HepG2 (cell line): Measurements from ENCODE around the gene FUOM. TPM values are rescaled to one million over a fixed set of nuclear protein-coding genes. Genes with fewer than 3 reads are reported as not detected.
A peak's percentile ranks its signal among the peaks of the same experiment; 100 is the strongest.

ENCODE experiments used
- BCL3 ChIP-seq: sonication (generic); formaldehyde crosslinking; IDR thresholded peaks from 2 replicates; pipeline ENCODE4 v1.5.1; 2020; ENCODE audit warnings: mild to moderate bottlenecking, missing genetic modification reagents, moderate library complexity
- CHD2 ChIP-seq: IDR thresholded peaks from 2 replicates; pipeline ENCODE4 v1.6.1; 2011; ENCODE audit warnings: low read depth, low read length, improper control_type of control experiment
- GZF1 ChIP-seq: sonication (generic); formaldehyde crosslinking; IDR thresholded peaks from 2 replicates; pipeline ENCODE4 v1.5.1; 2020; ENCODE audit warnings: mild to moderate bottlenecking, missing genetic modification reagents
- HNRNPL ChIP-seq: fragments of 200-400 bp; formaldehyde crosslinking; IDR thresholded peaks from 2 replicates; pipeline ENCODE4 v1.6.1; 2017; ENCODE audit warnings: mild to moderate bottlenecking, low read depth, low read length
- JARID2 ChIP-seq: sonication (generic); formaldehyde crosslinking; IDR thresholded peaks from 2 replicates; pipeline ENCODE4 v1.8.1; 2023; ENCODE audit warnings: missing genetic modification reagents, inconsistent platforms; ENCODE audit not compliant: insufficient replicate concordance
- JUN ChIP-seq: sonication (generic); formaldehyde crosslinking; IDR thresholded peaks from 2 replicates; pipeline ENCODE4 v1.4.0; 2020; ENCODE audit warnings: mild to moderate bottlenecking, missing genetic modification reagents
- KAT2B ChIP-seq: fragments of 150-350 bp; IDR thresholded peaks from 2 replicates; pipeline ENCODE4 v1.6.1; 2014; ENCODE audit warnings: low read depth, low read length, borderline replicate concordance
- KAT7 ChIP-seq: IDR thresholded peaks from 2 replicates; pipeline ENCODE4 v1.6.1; 2018; ENCODE audit warnings: borderline replicate concordance, missing compliant biosample characterization
- MAFK ChIP-seq, 2 experiments: IDR thresholded peaks in 1 of 2; conservative IDR thresholded peaks in 1 of 2; 2 replicates each; pipeline ENCODE4 v1.6.1; 2011; ENCODE audit warnings: improper control_type of control experiment in 2 of 2, low read length in 2 of 2
- NFKBIZ ChIP-seq: IDR thresholded peaks from 2 replicates; pipeline ENCODE4 v1.6.1; 2018; ENCODE audit warnings: missing genetic modification reagents, missing compliant biosample characterization
- NFYC ChIP-seq: IDR thresholded peaks from 2 replicates; pipeline ENCODE4 v1.6.1; 2016; ENCODE audit warnings: missing genetic modification reagents, missing compliant biosample characterization
- POLR2G ChIP-seq: fragments of 200-400 bp; formaldehyde crosslinking; IDR thresholded peaks from 2 replicates; pipeline ENCODE4 v1.6.1; 2018; ENCODE audit warnings: mild to moderate bottlenecking, low read depth, low read length, moderate library complexity
- PRPF4 ChIP-seq: fragments of 200-400 bp; formaldehyde crosslinking; IDR thresholded peaks from 2 replicates; pipeline ENCODE4 v1.6.1; 2016; ENCODE audit warnings: low read length, low read depth; ENCODE audit not compliant: poor library complexity, severe bottlenecking
- SIX4 ChIP-seq: sonication (generic); formaldehyde crosslinking; IDR thresholded peaks from 2 replicates; pipeline ENCODE4 v1.4.0; 2020; ENCODE audit warnings: missing genetic modification reagents
- TBX2 ChIP-seq: sonication (generic); formaldehyde crosslinking; IDR thresholded peaks from 2 replicates; pipeline ENCODE4 v1.5.0; 2020; ENCODE audit warnings: missing genetic modification reagents, mild to moderate bottlenecking, borderline replicate concordance
- ZBTB21 ChIP-seq: sonication (generic); formaldehyde crosslinking; IDR thresholded peaks from 2 replicates; pipeline ENCODE4 v1.4.0; 2020; ENCODE audit warnings: missing genetic modification reagents
- ZBTB3 ChIP-seq: sonication (generic); formaldehyde crosslinking; IDR thresholded peaks from 2 replicates; pipeline ENCODE4 v1.4.0; 2020; ENCODE audit warnings: low read depth, mild to moderate bottlenecking, moderate library complexity, missing genetic modification reagents, borderline replicate concordance
- ZBTB38 ChIP-seq: sonication (generic); formaldehyde crosslinking; IDR thresholded peaks from 2 replicates; pipeline ENCODE4 v1.5.1; 2020; ENCODE audit warnings: mild to moderate bottlenecking, missing genetic modification reagents
- ZFX ChIP-seq: sonication (generic); formaldehyde crosslinking; IDR thresholded peaks from 2 replicates; pipeline ENCODE4 v1.4.0; 2020; ENCODE audit warnings: mild to moderate bottlenecking, low read depth, missing genetic modification reagents, moderate library complexity
- ZNF101 ChIP-seq: sonication (generic); formaldehyde crosslinking; IDR thresholded peaks from 2 replicates; pipeline ENCODE4 v1.4.0; 2020; ENCODE audit warnings: mild to moderate bottlenecking, low read depth, missing genetic modification reagents, borderline replicate concordance
- ZNF274 ChIP-seq: sonication (generic); formaldehyde crosslinking; IDR thresholded peaks from 2 replicates; pipeline ENCODE4 v1.5.1; 2020; ENCODE audit warnings: mild to moderate bottlenecking, missing genetic modification reagents
- ZNF317 ChIP-seq: sonication (generic); formaldehyde crosslinking; IDR thresholded peaks from 2 replicates; pipeline ENCODE4 v1.5.0; 2020; ENCODE audit warnings: mild to moderate bottlenecking, missing genetic modification reagents
- ZNF33B ChIP-seq: sonication (generic); formaldehyde crosslinking; IDR thresholded peaks from 2 replicates; pipeline ENCODE4 v1.5.1; 2020; ENCODE audit warnings: mild to moderate bottlenecking, missing genetic modification reagents
- ZNF484 ChIP-seq: sonication (generic); formaldehyde crosslinking; IDR thresholded peaks from 2 replicates; pipeline ENCODE4 v1.5.1; 2020; ENCODE audit warnings: mild to moderate bottlenecking, low read depth, missing genetic modification reagents, borderline replicate concordance
- ZNF562 ChIP-seq: sonication (generic); formaldehyde crosslinking; IDR thresholded peaks from 2 replicates; pipeline ENCODE4 v1.8.0; 2022; ENCODE audit warnings: missing genetic modification reagents, borderline replicate concordance
- ZNF567 ChIP-seq: sonication (generic); formaldehyde crosslinking; IDR thresholded peaks from 2 replicates; pipeline ENCODE4 v1.8.1; 2023; ENCODE audit warnings: mild to moderate bottlenecking, missing genetic modification reagents, borderline replicate concordance
- ZNF629 ChIP-seq: sonication (generic); formaldehyde crosslinking; conservative IDR thresholded peaks from 2 replicates; pipeline ENCODE4 v1.5.0; 2020; ENCODE audit warnings: missing genetic modification reagents
- ZNF672 ChIP-seq: sonication (generic); formaldehyde crosslinking; IDR thresholded peaks from 2 replicates; pipeline ENCODE4 v1.8.1; 2022; ENCODE audit warnings: missing genetic modification reagents
- ZNF775 ChIP-seq: sonication (generic); formaldehyde crosslinking; IDR thresholded peaks from 2 replicates; pipeline ENCODE4 v1.4.0; 2020; ENCODE audit warnings: missing genetic modification reagents, mild to moderate bottlenecking, moderate library complexity, borderline replicate concordance
- polyA plus RNA-seq, 8 experiments: library from polyadenylated mRNA; depleted of rRNA in 3 of 8; stranded (reverse) in 7 of 8; unstranded in 1 of 8; fragments of >200 nt; fragmentation: Illumina TruSeq in 4 of 8; extraction: Trizol in 4 of 8; gene quantifications; 2 replicates each; pipeline versions ENCODE4 v1.2.1 to v1.2.3, GENCODE V29; 2011 to 2016; ENCODE audit warnings: low read depth in 4 of 8, missing spikeins in 1 of 8, mixed read lengths in 1 of 8; ENCODE audit not compliant: insufficient read depth in 1 of 8
- total RNA-seq, 5 experiments: library from RNA; depleted of rRNA; stranded (reverse); fragments of >200 nt; fragmentation: Illumina TruSeq; extraction: Trizol; gene quantifications; 2 replicates each; pipeline ENCODE4 v1.2.3, GENCODE V29; 2016; ENCODE audit warnings: low read depth in 1 of 5
- TF ChIP-seq, protein P1 (sequence below): sonication (generic); formaldehyde crosslinking; IDR thresholded peaks from 2 replicates; pipeline ENCODE4 v1.8.0; 2022; ENCODE audit warnings: mild to moderate bottlenecking, missing genetic modification reagents, borderline replicate concordance

FUOM gene
- total and polyA plus RNA-seq, 2 of the 13 experiments (the other 11 are each of a cell fraction or from before 2014, with no cell fraction given): 27.5 to 60.4 TPM

DNA sequence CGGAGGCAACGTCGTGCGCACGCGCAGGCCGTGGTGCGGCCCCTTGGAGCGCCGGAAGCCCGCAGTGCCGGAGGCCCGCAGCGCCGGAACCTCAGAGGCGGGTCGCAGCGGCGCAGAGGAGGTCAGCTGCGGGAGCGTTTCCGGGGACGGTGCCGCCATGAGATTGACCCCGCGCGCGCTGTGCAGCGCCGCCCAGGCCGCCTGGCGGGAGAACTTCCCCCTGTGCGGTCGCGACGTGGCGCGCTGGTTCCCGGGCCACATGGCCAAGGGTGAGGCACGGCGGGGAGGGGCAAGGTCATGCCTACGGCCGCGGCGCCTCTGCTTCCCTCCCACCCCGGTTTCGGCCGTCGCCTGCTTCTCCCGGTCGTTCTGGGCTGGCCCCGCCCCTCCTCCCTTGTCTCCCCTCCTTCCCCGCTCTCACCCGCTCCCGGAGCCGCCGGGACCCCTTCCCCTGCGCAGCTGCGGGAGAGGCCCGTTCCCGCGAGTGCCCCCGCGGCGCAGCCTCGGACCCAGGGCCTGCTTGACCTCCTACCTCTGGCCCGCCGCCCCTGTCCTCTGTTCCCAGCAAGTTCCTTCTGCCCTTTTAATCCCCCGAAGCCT is 36.3 kb upstream of the FUOM start, which contains the start of gene MTG1 (continued):
- TF ChIP-seq KAT2B: no peak
- no peak for TF ChIP-seq MAFK (conservative IDR thresholded peaks at IDR 0.05 in 1 of 2, IDR thresholded peaks at IDR 0.05 in 1 of 2; ENCODE audit: low read length in 2 of 2)
- 0 out of 2 replicates have a peak, but pooled peaks have one; percentile 42 for TF ChIP-seq HNRNPL
- TF ChIP-seq ZNF629: no peak; the same call in 1 of the 2 replicates
- TF ChIP-seq TBX2 (CRISPR knock-in tag): peak; percentile 58; the same call in 1 of the 2 replicates
- TF ChIP-seq, protein P1, sequence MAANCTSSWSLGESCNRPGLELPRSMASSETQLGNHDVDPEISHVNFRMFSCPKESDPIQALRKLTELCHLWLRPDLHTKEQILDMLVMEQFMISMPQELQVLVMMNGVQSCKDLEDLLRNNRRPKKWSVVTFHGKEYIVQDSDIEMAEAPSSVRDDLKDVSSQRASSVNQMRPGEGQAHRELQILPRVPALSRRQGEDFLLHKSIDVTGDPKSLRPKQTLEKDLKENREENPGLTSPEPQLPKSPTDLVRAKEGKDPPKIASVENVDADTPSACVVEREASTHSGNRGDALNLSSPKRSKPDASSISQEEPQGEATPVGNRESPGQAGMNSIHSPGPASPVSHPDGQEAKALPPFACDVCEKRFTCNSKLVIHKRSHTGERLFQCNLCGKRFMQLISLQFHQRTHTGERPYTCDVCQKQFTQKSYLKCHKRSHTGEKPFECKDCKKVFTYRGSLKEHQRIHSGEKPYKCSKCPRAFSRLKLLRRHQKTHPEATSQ (CRISPR knock-in tag): peak; percentile 26; the same call in 1 of the 2 replicates
- TF ChIP-seq ZNF274: 0 out of 2 replicates have a peak, but pooled peaks have one; percentile 51
- TF ChIP-seq KAT7 (CRISPR knock-in tag): peak; percentile 74; the same call in 1 of the 2 replicates
- no peak for TF ChIP-seq SIX4 (CRISPR knock-in tag)
- TF ChIP-seq JARID2 (CRISPR knock-in tag): no peak
- TF ChIP-seq ZNF484 (CRISPR knock-in tag): no peak
- no peak for TF ChIP-seq ZNF672 (CRISPR knock-in tag)
- TF ChIP-seq ZFX: peak; percentile 97
- TF ChIP-seq PRPF4: no peak
- TF ChIP-seq ZNF33B (CRISPR knock-in tag): peak; percentile 65; the same call in 1 of the 2 replicates
- no peak for TF ChIP-seq ZBTB21 (CRISPR knock-in tag)
- TF ChIP-seq NFYC (CRISPR knock-in tag): peak; percentile 16; the same call in 1 of the 2 replicates
- TF ChIP-seq ZBTB38 (CRISPR knock-in tag): peak; percentile 94
- TF ChIP-seq GZF1: peak; percentile 80; the same call in 1 of the 2 replicates
- no peak for TF ChIP-seq JUN (CRISPR knock-in tag)
- TF ChIP-seq ZBTB3 (CRISPR knock-in tag): 0 out of 2 replicates have a peak, but pooled peaks have one; percentile 35
- no peak for TF ChIP-seq ZNF101
- peak; percentile 87; the same call in 1 of the 2 replicates for TF ChIP-seq ZNF567 (CRISPR knock-in tag)
- TF ChIP-seq BCL3 (CRISPR knock-in tag): peak; percentile 88
- TF ChIP-seq ZNF317 (CRISPR knock-in tag): no peak
- peak; percentile 72 for TF ChIP-seq CHD2
- TF ChIP-seq ZNF562: no peak
- 0 out of 2 replicates have a peak, but pooled peaks have one; percentile 79 for TF ChIP-seq NFKBIZ
- TF ChIP-seq POLR2G: peak; percentile 91
- no peak for TF ChIP-seq ZNF775
